GM18502 (cell line): ENCODE results near the gene HMOX1.
"Not testable (repeated sequence)": the region's sequence is repeated elsewhere in the genome, so short reads cannot be mapped to it uniquely, and the experiment has no call there.

Experiments used
- ATAC-seq: cut with Tn5 transposase; IDR thresholded peaks from one replicate; pipeline ENCODE4 v1.9.1; 2021; ENCODE audit warnings: mild to moderate bottlenecking; ENCODE audit not compliant: unreplicated experiment, poor library complexity

HMOX1 gene

DNA sequence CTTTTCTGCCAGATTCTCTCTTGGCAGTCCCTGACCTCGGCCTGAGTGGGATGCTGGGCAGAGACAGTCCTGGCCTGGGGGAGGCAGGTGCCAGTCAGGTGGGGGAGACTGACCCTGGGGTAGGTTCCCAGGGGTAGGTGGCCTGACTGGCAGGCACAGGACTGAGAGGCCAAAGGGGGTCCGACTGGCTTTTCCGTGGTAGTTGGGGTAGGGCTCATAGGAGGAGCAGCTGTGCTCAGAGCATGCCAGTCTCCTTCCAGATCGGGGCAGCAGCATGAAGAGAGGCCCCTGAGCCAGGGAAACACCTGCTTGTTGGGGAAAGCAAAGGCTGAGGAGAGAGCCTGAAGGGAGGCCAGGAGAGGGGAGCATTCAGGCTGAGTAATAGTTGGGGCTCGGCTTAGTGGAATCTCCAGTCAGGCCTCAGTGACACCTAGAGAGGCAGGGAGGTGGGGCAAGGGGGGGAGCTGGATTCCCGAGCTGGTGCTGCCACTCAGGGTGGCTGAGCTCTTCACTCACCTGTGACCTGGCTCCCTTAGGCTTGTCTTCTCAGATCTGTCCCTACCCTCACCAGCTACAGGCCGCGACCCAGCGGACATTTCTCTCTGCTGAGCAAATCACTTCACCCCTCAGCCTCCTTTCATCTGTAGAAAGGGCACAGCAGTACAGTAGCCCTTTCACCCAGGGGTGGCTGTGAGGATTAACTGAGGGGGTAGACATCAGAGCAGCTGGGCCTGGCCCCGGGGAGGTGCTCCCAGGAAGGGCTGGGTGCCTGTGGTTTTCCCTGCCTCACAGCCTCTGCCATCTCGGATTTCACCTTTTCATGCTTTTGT, 45.3 kb downstream of the HMOX1 start:
- no peak for ATAC-seq

DNA sequence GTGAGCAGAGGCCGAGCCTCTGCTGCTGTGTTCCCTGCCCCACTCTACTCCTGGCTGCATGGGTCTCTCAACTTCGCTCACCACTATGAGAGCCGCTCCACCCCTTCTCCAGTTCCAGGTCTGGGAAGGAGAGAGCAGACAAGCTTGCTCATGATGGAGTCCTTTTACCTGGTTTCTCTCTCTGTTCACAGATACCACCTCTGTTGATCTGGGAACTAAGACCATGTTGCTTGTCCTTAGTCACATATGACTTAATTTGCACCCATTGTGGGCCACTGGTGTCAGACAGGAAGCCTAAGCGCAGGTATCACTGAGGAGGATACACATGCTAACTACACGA, 45.9 kb downstream of the HMOX1 start:
- ATAC-seq = no peak

DNA sequence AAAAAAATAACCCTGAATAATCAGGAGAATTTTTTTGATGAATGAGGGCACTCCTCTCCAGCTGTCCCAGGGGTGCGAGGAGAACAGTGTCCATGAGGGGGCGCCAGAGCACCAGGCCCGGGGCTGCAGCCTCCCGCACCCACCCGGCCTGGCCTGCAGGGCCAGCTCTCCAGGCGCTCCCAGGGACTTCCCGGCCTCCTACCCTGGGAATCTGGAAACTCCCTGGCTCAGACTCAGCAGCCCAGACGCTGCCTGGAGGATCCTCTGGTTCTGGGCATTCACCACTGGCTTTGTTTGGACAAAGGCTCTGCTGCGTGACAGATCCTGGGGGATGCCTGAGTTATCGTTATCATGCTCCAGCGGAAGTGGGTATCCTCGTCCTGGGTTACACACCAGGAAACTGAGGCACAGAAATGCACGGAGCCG, 50.0 kb downstream of the HMOX1 start:
- ATAC-seq = no peak

DNA sequence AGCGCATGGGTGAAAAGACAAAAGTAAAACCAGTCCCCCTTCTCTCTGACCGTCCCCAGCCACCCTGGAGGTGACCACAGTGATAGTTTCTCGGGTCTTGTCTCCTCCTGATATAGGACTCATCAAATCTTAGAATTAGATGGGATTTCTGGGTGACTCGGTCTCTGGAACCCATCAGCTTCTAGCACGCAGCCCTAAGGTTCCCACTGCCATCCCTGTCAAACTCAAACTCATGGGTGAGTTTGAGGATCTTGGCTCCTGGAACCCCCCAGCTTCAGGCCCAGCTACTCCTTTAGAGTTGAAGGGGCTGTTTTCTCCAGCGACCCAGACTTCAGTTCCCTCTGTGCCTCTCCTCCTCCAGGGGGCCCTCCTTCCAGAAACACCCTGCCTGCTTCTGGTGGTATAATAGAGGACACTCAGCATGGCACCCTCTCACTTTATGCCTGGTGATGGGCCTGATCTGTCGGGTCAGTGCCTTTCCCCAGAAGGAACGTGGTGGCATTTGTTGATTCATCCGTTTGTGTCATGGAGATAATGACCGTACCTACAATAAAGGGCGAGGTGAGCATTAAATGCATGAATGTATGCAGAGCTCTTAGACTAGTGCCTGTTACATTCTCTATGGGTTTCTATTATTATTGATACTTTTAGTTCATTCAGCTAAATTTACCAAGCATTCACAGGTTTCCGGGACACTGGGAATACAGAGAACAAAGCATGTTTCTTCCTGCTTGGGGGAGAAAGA, 50.8 kb downstream of the HMOX1 start:
- ATAC-seq = no peak

DNA sequence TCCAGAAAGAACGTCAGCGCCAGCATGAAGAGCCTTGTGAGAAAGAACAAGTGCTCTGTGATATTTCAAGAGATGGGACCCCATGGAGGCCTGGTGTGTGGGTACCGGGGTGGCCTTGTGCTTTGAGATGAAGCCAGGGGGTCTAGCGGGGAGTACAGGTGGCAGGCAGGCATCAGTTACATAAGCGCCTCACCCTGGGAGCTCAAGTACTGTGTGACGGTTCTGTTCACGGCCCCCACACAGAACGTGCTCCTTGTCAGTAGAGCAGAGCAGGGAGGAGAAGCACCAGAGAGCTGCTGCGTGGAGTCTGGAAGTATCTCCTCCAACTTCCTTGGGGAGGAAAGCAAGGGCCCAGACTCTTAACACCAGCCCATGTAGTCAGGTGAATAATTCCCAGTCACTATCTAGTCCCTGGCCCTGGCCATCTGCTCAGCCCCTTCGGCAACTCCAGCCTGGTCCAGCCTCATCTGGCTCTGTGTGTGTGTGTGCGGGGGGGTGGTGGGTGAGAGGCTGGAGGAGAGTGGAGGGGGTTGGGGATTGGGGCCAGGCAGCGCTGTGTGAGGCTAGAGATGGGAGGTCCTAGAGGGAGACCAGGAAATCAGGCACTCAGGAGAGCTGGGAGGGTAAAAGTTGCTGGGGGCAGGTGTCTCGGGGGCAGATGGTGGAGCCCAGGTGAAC, 51.5 kb downstream of the HMOX1 start:
- ATAC-seq = no peak

- no peak for ATAC-seq
These were observed 53.3 kb downstream of the HMOX1 start for GRCh38 chr22:35434061-35434710.

- no peak for ATAC-seq
These were observed 54.4 kb downstream of the HMOX1 start for GRCh38 chr22:35435201-35435740.

DNA sequence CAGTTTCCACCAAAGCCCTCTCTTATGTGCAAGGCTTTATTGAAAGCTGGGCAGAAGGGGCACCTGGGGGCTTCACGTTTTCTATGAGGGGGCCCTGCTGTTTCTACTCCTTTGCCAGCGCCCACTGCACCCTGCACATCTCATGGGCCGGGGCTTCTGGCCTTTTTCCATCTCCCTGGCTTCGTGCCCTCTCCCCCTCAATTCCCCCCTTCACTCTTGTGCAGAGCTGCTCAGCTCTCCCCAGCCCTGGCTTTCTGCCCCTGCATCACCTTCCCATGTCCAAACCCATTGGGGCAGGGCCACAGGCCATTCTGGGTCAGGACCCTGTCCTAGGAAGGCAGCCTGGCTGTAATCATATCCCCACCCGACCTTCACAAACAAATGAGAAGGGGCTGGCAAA, 55.5 kb downstream of the HMOX1 start:
- ATAC-seq = no peak

DNA sequence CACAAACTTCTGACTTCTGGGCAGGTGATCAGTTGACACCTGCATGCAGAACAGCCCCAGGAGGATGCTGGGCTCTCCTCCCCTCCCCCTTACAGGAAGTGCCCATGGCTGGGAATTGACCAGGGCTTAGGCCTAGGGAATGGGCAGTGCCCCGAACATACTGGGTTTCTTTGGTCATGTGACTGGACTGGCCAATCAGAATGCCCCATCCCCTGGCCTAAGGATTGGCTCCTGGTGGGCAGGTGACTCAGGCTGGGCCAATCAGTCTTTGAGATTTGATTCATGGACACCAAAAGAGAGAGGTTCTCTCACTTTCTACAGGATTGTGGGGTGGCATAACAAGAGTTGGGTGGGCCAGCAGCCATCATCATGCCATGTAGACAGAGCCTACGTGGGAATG, 56.2 kb downstream of the HMOX1 start:
- ATAC-seq = no peak

GRCh38 chr22:35438673-35439364, 57.9 kb downstream of the HMOX1 start:
- ATAC-seq = not testable (repeated sequence)

DNA sequence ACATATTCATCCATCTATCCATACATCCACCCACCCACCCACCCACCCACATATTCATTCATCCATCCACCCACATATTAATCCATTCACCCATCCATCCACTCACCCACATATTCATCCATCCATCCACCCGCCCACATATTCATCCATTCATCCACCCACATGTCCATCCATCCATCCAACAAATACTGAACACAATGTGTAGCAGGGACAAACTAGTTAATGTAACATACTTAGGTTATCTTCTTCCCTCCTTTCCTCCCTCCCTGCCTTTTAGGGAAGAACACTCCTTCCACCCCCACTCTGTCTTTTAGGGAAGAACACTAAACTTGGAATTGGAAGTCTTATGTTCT, 58.4 kb downstream of the HMOX1 start:
- ATAC-seq = no peak

DNA sequence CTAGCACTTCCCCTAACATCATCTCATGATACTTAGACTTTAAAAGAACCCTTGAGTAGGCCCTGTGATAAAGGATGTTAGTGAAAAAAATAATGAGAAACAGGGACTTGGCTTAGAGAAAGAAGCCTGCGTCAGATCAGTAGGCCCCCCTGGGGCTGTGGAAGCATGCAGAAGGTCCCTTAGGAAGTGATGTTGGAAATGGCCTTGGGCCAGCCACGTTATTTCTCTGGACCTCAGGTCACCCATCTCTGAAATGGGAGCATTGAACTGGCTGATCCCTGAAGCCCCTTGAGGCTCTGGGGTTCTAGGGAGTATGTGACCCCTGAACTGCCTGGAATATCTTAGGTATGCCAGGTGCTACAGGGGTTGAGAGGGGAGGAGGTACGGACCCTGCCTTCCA, 59.2 kb downstream of the HMOX1 start:
- ATAC-seq = no peak

DNA sequence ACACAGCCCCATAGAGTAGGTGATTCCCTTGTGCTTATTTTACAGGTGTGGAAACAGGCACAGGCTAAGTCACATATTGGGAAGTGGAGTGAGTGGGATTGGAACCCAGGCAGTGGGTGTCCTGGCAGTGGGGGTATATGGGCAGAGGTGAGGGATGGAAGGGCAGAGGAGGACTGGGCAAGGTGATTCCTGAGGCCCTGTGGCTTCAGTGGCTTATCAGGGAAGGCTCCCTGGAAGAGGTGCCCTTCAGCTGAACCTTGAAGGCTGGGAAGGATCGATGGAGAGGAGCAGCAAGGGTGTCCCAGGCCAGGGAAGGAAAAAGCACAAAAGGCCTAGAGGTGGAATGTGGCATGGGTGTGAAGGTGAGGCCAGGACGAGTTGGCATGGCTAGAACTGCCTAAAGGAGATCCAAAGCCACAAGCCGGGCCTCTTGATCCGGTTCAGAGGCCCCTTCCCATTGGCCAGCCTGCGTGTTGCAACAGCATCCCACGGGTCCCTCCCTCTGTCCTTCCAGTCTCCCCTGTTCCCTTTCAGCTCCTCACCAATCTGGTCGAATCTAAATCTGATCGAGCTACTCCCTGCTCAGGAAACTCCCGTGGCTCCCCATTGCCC, 60.7 kb downstream of the HMOX1 start:
- ATAC-seq = no peak

DNA sequence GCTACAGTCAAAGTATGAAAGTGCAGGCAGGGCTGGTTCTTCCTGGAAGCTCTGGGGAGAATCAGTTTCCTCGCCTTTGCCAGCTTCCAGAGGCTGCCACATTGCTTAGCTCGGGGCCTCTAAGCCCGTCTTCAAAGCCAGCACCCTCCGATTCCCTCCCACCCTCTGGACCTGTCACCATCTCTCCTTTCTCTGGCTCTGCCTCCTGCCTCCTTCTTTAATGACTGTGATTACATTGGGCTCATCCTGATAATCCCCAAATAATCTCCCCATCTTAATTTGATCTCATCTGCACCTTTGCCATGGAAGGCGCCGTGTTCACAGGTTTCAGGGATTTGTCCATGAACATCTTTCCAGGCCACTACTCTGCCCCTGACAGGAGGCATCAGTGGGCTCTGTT, 61.6 kb downstream of the HMOX1 start:
- ATAC-seq = no peak

DNA sequence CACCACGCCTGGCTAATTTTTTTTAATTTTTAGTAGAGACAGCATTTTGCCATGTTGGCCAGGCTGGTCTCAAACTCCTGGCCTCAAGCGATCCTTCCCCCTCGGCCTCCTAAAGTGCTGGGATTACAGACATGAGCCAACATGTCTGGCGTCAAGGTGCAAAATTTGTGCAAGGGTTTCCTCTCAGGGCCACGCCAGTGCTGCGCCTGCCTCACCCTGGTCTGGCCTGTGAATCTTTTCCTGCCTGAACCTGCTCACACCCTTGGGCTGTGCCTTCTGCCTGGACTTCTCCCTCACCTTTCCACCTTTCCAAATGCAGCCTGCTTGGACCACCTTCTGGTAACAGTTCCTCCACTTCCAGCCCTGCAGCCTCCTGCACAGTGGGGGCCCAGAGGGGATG, 62.4 kb downstream of the HMOX1 start:
- no peak for ATAC-seq
